ENCODE measurements around the gene ARHGAP35.

Gene ARHGAP35

DNA sequence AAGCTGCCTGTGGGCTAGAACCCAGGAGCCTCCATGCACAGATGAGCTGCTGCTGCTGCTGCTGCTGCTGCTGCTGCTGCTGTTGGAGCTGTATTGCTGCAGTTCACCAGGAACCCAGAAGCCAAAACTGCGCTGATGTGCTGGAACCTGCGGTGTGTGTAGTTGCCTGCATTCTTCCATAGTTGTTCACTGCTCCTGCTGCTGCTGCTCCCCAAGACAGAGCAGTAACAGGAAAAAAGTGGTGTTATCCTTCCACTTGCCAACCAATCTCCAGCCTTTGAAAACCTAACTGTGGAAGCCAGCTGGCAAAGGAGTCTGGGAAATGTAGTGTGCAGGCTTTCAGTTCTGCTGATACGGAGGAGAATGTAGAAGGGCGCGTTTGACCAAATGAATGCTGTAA, 37.9 kb downstream of the ARHGAP35 start:
- TF ChIP-seq, protein P1, sequence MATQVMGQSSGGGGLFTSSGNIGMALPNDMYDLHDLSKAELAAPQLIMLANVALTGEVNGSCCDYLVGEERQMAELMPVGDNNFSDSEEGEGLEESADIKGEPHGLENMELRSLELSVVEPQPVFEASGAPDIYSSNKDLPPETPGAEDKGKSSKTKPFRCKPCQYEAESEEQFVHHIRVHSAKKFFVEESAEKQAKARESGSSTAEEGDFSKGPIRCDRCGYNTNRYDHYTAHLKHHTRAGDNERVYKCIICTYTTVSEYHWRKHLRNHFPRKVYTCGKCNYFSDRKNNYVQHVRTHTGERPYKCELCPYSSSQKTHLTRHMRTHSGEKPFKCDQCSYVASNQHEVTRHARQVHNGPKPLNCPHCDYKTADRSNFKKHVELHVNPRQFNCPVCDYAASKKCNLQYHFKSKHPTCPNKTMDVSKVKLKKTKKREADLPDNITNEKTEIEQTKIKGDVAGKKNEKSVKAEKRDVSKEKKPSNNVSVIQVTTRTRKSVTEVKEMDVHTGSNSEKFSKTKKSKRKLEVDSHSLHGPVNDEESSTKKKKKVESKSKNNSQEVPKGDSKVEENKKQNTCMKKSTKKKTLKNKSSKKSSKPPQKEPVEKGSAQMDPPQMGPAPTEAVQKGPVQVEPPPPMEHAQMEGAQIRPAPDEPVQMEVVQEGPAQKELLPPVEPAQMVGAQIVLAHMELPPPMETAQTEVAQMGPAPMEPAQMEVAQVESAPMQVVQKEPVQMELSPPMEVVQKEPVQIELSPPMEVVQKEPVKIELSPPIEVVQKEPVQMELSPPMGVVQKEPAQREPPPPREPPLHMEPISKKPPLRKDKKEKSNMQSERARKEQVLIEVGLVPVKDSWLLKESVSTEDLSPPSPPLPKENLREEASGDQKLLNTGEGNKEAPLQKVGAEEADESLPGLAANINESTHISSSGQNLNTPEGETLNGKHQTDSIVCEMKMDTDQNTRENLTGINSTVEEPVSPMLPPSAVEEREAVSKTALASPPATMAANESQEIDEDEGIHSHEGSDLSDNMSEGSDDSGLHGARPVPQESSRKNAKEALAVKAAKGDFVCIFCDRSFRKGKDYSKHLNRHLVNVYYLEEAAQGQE (IDR thresholded peaks at IDR 0.05; ENCODE audit: low read depth), result no peak
- TF ChIP-seq CREB1 (IDR thresholded peaks at IDR 0.05; ENCODE audit: low read depth) (no peak), NFIC (IDR thresholded peaks at IDR 0.05) (no peak)

DNA sequence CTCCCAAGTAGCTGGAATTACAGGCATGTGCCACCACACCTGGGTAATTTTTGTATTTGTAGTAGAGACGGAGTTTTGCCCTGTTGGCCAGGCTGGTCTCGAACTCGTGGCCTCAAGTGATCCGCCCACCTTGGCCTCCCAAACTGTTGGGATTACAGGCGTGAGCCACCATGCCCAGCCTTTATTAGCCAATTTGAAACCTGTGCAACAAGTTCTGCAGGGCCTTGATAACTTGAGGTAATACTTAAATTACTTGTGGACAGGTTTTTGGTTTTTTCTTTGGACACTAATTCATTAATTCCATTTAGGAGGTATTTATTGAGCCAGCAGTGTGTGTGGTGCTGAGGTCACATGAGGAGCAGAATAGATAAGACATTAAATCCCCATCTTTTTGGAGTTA, 39.5 kb downstream of the ARHGAP35 start:
- TF ChIP-seq TEAD4 (IDR thresholded peaks at IDR 0.05) (no peak), TCF12 (IDR thresholded peaks at IDR 0.05; ENCODE audit: low read depth) (no peak), YY1 (IDR thresholded peaks at IDR 0.05; ENCODE audit: low read depth) (no peak), FOXM1 (IDR thresholded peaks at IDR 0.05; ENCODE audit: borderline replicate concordance, low read depth) (no peak), CREB1 (IDR thresholded peaks at IDR 0.05; ENCODE audit: low read depth) (no peak), ZBTB7A (IDR thresholded peaks at IDR 0.05; ENCODE audit: low read depth) (no peak), EP300 (IDR thresholded peaks at IDR 0.05; ENCODE audit: borderline replicate concordance) (no peak), EGR1 (IDR thresholded peaks at IDR 0.05) (no peak), TAF1 (IDR thresholded peaks at IDR 0.05; ENCODE audit: low read depth) (no peak), NFIC (IDR thresholded peaks at IDR 0.05) (no peak), RAD21 (IDR thresholded peaks at IDR 0.05; ENCODE audit: low read depth) (no peak), CEBPB (IDR thresholded peaks at IDR 0.05) (no peak)
- TF ChIP-seq, protein P2, sequence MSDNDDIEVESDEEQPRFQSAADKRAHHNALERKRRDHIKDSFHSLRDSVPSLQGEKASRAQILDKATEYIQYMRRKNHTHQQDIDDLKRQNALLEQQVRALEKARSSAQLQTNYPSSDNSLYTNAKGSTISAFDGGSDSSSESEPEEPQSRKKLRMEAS (IDR thresholded peaks at IDR 0.05), result no peak
- TF ChIP-seq, protein P1 (IDR thresholded peaks at IDR 0.05; ENCODE audit: low read depth), result no peak
- TF ChIP-seq, protein P3, sequence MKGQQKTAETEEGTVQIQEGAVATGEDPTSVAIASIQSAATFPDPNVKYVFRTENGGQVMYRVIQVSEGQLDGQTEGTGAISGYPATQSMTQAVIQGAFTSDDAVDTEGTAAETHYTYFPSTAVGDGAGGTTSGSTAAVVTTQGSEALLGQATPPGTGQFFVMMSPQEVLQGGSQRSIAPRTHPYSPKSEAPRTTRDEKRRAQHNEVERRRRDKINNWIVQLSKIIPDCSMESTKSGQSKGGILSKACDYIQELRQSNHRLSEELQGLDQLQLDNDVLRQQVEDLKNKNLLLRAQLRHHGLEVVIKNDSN (IDR thresholded peaks at IDR 0.05), result no peak

DNA sequence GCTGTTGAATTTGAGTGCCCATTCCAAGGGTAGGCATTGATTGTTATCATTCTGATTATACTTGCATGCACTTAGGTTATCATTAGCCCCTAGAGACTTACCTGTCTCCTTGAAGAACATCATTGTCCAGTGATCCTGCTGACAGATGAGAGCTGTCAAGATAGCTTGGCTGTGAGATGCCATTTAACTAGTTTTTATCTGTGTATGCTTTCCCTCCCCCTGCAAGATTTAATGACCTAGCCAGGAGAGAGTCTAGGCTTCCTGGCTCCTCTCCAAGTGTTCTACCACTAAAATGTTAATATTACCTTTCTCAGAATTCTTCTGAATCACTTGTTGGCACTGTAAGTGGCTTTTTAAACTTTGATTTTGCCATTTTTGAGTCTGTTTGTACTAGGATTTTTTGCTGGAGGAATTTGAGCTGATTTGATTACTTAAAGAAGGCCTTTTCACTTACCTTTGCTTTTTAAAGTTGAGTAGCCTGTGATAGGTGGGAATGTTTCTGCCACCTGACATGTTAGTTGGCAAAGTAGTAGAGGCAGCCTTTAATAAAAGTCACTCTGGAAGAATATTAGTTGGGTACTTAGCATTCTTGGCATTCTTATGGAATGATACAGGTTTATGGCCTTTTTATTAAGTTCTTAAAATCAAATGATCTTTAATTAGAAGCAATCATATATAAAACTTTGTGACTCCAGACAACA, 41.1 kb downstream of the ARHGAP35 start:
- TF ChIP-seq, protein P1 (IDR thresholded peaks at IDR 0.05; ENCODE audit: low read depth), result no peak
- TF ChIP-seq NFIC (IDR thresholded peaks at IDR 0.05) (peak; percentile 82), ZBTB7A (IDR thresholded peaks at IDR 0.05; ENCODE audit: low read depth) (no peak), YY1 (IDR thresholded peaks at IDR 0.05; ENCODE audit: low read depth) (no peak), FOXM1 (IDR thresholded peaks at IDR 0.05; ENCODE audit: borderline replicate concordance, low read depth) (no peak; the same call in 1 of the 2 replicates), TAF1 (IDR thresholded peaks at IDR 0.05; ENCODE audit: low read depth) (no peak), EGR1 (IDR thresholded peaks at IDR 0.05) (no peak), RAD21 (IDR thresholded peaks at IDR 0.05; ENCODE audit: low read depth) (no peak), TEAD4 (IDR thresholded peaks at IDR 0.05) (no peak), EP300 (IDR thresholded peaks at IDR 0.05; ENCODE audit: borderline replicate concordance) (no peak), CEBPB (IDR thresholded peaks at IDR 0.05) (no peak)
- TF ChIP-seq, protein P3 (IDR thresholded peaks at IDR 0.05), result peak; percentile 57
- TF ChIP-seq, protein P2 (IDR thresholded peaks at IDR 0.05), result no peak

DNA sequence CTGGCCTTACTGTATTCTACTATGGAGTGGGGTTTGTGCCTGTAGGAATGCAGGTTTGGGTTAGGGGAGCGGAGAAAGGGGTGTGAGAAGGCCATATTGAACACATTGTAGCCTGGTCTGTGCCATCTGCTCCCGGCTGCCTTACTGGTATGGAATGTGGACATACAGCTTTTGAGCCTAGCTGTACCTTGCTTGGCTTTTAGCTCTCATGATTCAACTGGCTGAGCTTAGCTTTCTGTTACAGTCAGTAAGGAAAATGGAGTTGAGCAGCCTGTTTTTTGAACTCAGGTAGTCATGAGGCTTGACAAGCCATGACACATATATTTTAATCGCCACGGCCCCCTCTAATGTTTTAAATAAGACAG, 41.6 kb downstream of the ARHGAP35 start:
- TF ChIP-seq FOXM1 (IDR thresholded peaks at IDR 0.05; ENCODE audit: borderline replicate concordance, low read depth), result 0 out of 2 replicates have a peak, but pooled peaks have one; percentile 18
- TF ChIP-seq, protein P3 (IDR thresholded peaks at IDR 0.05), result no peak
- TF ChIP-seq, protein P2 (IDR thresholded peaks at IDR 0.05), result peak; percentile 81
- peak; percentile 88 for TF ChIP-seq TCF12 (IDR thresholded peaks at IDR 0.05; ENCODE audit: low read depth)
- TF ChIP-seq NFIC (IDR thresholded peaks at IDR 0.05), result peak; percentile 79; the same call in 1 of the 2 replicates
- TF ChIP-seq EGR1 (IDR thresholded peaks at IDR 0.05), result no peak
- no peak for TF ChIP-seq CEBPB (IDR thresholded peaks at IDR 0.05)
- TF ChIP-seq, protein P1 (IDR thresholded peaks at IDR 0.05; ENCODE audit: low read depth), result no peak
- TF ChIP-seq CREB1 (IDR thresholded peaks at IDR 0.05; ENCODE audit: low read depth), result no peak
- TF ChIP-seq TEAD4 (IDR thresholded peaks at IDR 0.05), result peak; percentile 87
- no peak for TF ChIP-seq TAF1 (IDR thresholded peaks at IDR 0.05; ENCODE audit: low read depth)
- TF ChIP-seq YY1 (IDR thresholded peaks at IDR 0.05; ENCODE audit: low read depth), result peak; percentile 81
- peak; percentile 80 for TF ChIP-seq EP300 (IDR thresholded peaks at IDR 0.05; ENCODE audit: borderline replicate concordance)
- no peak for TF ChIP-seq ZBTB7A (IDR thresholded peaks at IDR 0.05; ENCODE audit: low read depth)
- 0 out of 2 replicates have a peak, but pooled peaks have one; percentile 11 for TF ChIP-seq RAD21 (IDR thresholded peaks at IDR 0.05; ENCODE audit: low read depth)

All from Ishikawa (cell line).